SHP77 treated with DMSO at 0.1 percent for 48 hours (cell line): ENCODE data around the gene CARMIL1.
"Not testable (repeated sequence)": the region's sequence is repeated elsewhere in the genome, so short reads cannot be mapped to it uniquely, and the experiment has no call there.

Source experiments
- DNase-seq: peaks from one replicate; lab custom pipeline; 2025; lab: John Stamatoyannopoulos, UW

The CARMIL1 gene

GRCh38 chr6:25411316-25411950 lies 132.3 kb downstream of the CARMIL1 start:
- no peak for DNase-seq

DNA sequence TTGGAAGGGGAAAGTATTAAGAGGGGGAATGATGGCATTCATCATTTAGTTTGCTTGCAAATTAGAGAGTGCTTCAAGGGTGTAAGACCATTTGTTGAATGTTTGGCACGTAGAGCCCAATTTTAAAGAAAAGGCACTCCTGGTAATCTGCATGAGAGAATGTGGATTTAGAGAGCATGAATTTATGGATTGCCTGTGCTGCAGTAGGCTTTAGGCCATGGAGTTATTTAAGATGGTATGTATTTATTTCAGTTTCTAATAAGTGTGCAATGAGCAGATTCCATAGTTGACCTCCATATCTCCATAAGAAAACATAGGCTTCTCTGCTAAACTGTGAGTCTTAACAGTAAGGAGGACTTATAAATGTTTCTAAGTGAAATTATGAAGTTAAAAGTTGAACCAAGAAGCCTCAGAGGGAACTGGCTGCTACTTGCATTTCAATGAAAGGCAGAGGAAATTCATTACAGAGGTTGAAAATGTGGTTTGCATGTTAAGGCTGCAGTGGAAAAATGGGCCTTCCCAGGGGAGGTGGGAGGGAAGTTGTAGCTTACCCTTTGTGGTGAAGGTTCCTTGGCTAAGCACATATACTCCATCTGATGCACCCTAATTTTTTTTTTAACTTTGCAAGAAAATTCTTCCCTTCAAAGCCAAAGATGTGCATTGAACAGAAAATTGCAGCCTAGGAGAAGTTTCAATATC lies 134.2 kb downstream of the CARMIL1 start:
- DNase-seq, result no peak

DNA sequence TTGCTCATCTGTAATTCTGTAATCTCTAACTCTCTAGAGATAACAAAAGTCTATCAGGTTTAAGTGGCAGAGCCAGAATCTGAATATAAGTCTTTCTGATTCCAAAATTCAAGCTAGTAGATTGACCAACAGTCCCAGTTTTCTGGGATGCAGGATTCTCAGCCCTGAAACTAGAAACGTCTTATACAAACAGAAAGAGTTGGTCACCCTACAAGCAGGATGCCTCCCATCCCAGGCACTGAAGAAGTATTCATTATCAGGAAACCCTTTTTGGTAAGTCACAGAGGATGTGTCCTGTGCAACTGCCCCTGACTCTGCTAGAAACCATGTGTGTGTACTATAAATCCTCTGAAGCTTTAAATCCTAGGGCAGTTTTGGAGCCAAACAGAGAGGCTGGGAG lies 135.0 kb downstream of the CARMIL1 start:
- DNase-seq, result no peak

DNA sequence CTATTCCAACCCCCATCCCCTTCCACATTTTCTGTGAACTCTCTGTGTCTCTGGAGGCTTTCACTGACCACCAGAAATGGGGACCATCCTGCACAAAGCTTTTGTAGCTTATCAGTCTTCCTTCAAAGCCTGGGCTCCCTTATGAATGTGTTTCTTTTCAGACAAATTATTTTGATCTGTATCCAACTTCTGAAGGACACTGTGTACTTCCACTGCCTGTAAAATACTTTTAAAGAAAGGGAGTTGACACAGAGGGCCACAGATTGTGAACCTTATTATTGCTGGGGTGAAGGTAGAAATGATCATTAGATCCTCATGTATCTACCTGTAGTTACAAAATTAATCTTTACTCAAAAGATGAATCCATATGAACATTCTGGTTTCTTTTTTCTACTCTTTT lies 135.6 kb downstream of the CARMIL1 start:
- no peak for DNase-seq

DNA sequence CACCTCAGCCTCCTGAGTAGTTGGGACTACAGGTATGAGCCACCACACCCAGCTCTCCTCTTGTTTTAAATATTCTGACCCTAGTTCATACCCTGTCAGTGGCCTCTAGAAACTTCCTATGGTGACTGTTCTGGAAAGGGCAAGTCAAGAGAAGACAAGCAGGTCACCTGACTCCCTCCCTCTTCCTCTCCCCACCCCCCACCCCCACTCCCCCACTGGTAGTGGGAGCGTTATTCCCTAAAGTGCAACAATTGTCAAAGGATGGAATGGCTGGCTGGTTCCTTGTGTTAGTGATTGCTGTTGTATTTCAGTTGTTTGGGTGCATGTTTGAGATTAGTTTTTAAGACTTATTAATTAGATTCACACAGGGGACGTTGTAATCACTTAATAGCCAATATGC lies 136.1 kb downstream of the CARMIL1 start:
- DNase-seq, result no peak

DNA sequence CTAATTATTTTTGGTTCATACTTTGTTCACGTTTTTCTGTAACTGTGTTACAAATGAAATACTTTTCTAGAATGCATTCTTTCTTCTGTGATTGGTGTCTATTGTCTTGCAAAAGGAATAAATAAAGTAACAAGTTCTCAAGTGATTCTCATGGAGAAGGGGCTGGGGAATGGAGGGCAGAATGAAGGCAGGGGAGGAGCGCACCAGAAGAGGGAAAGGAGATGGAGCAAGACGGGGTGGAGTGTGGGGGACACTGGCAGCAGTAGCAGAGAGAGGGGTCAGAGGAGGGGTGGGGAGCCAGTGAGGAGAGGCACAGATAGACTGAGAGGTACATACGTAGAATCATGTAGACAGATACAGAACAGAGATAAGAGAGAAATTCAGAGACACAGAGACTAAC lies 136.5 kb downstream of the CARMIL1 start:
- DNase-seq, result no peak

- no peak for DNase-seq
Observed at GRCh38 chr6:25417046-25417605, 138.0 kb downstream of the CARMIL1 start.

DNA sequence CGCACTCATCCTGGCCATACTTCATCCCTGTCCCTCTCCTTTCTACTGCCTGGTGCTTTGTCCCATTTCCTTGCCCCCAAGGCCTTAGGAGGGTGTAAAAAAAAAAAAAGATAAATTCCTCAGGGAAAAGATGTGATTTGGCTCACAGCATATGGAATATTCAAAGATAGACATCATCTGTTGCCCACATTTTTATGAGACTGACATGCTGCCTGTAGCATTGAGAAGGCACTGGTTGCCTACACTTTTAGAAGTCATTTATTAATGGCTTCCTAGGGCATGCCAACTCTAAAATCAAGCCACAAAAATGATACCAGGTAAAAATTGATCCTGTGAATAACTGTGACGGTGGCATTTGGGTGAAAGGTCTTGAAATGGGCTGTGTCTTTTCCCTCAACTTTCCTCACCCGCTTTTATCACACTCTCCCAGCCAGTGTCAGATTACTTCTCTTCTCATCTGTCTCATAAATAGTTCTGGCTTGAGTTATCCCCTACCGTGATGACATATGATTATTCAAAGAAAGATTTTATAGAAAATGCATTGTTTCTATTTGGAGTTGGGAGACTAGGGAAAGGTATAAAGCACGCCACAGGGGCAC lies 139.4 kb downstream of the CARMIL1 start:
- DNase-seq, result no peak

DNA sequence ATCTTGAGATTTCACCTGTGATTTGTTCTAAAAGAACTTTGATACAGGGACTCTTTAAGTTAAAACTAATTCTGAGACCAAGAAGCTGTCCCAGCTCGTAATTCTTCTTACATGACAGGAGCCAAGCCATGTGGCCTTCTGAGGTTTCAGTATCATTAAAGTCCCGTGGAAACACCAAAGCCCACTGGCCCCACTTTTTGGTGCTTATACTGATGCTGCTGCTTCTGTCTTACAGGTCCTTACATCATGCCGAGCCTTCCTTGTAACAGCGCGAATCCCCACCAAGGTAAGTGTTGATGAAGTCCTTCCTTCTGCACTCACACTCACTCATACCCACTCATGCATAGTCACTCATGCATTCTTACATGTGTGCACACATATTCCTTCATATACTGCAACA lies 140.7 kb downstream of the CARMIL1 start:
- DNase-seq, result no peak

- no peak for DNase-seq
Observed at GRCh38 chr6:25423358-25423757, 144.2 kb downstream of the CARMIL1 start.

GRCh38 chr6:25424303-25424702 lies 145.1 kb downstream of the CARMIL1 start:
- no peak for DNase-seq

DNA sequence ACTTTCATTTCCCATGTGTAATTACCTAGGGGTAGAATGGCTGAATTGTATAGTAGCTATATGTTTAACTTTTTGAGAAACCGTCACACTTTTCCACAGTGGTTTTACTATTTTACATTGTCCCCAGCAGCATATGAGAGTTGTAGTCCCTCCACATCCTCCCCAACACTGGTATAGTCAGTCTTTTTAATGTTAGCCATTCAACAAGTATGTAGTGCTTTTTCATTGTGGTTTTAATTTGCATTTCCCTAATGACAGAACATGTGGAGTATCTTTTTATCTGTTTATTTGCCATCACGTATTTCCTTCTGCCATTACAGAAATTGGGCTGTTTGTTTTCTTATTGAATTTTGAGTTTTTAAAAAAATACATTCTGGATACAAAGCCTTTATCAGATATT lies 148.4 kb downstream of the CARMIL1 start:
- DNase-seq, result no peak

GRCh38 chr6:25428758-25429317 lies 149.7 kb downstream of the CARMIL1 start:
- no peak for DNase-seq

DNA sequence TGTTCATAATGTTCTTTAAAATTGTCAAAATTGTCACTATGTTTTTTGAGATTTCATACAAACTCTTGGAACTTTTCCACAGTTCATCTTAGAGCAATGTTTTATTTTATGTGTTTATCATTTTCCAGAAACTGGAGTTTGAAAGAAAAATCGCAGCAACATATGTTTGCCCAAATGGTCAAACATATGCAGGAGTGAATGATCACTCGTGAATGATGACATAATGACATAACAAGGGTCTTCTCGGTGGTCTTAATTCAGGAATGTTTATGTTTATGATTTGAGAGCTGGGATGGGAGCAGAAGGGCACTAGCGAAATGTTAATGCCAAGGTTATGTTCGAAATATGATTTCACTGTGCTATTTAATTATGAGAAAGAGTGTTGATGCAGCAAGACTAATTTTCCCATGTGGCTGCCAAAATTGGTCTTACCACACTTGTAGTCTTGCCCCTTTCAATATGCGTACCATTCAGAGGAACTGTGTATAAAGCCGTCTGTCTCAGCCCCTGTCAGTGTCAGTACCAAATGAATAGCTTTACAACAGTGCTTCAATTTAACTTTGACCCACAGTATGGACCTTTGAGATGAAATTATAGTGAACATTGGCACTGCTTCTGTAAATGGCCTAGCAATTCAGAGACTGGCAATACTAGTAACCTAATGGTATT lies 152.3 kb downstream of the CARMIL1 start:
- DNase-seq, result no peak

GRCh38 chr6:25431975-25432307 lies 152.8 kb downstream of the CARMIL1 start:
- no peak for DNase-seq

- no peak for DNase-seq
Observed at GRCh38 chr6:25434921-25435320, 155.7 kb downstream of the CARMIL1 start.

- DNase-seq, result no peak
Observed at GRCh38 chr6:25435416-25435985, 156.3 kb downstream of the CARMIL1 start.

- DNase-seq, result no peak
Observed at GRCh38 chr6:25436760-25437159, 157.6 kb downstream of the CARMIL1 start.

- DNase-seq, result no peak
Observed at GRCh38 chr6:25439368-25439767, 160.2 kb downstream of the CARMIL1 start.

GRCh38 chr6:25441663-25442270 lies 162.6 kb downstream of the CARMIL1 start:
- DNase-seq, result no peak

- DNase-seq, result no peak
Observed at GRCh38 chr6:25442898-25443297, 163.7 kb downstream of the CARMIL1 start.

GRCh38 chr6:25444521-25444920 lies 165.3 kb downstream of the CARMIL1 start:
- not testable (repeated sequence) for DNase-seq
